Measurements from ENCODE around the gene QPRT.
"Not testable (repeated sequence)": the region's sequence is repeated elsewhere in the genome, so short reads cannot be mapped to it uniquely, and the experiment has no call there.

QPRT gene

GRCh38 chr16:29663016-29663806 lies 15.8 kb upstream of the QPRT start, which contains the start of gene SPN:
SPN (plus strand) TSS chr16:29663247; CDS start chr16:29663729, 482 bp downstream.
- peak; percentile 36 to 75 for DNase-seq

- DNase-seq: no peak
Measured at GRCh38 chr16:29663807-29664090, 15.2 kb upstream of the QPRT start.

GRCh38 chr16:29664091-29664921 lies 14.7 kb upstream of the QPRT start:
- peak; percentile 27 to 65 for DNase-seq

GRCh38 chr16:29665294-29666077 lies 13.5 kb upstream of the QPRT start:
- DNase-seq: peak in 1 of 2 experiments; percentile 22

- DNase-seq: not testable (repeated sequence)
Measured at GRCh38 chr16:29667322-29667610, 11.7 kb upstream of the QPRT start.

- DNase-seq: no peak
Measured at GRCh38 chr16:29667755-29668154, 11.2 kb upstream of the QPRT start.

- DNase-seq: no peak
Measured at GRCh38 chr16:29668267-29668666, 10.7 kb upstream of the QPRT start.

GRCh38 chr16:29673501-29673900 lies 5.5 kb upstream of the QPRT start:
- no peak for DNase-seq

GRCh38 chr16:29674188-29674587 lies 4.8 kb upstream of the QPRT start:
- no peak for DNase-seq

- peak; percentile 28 to 60 for DNase-seq
Measured at GRCh38 chr16:29675811-29676643, 3.0 kb upstream of the QPRT start.

GRCh38 chr16:29676989-29677785 lies 1.8 kb upstream of the QPRT start:
- DNase-seq: no peak

GRCh38 chr16:29680180-29680598 lies 1.2 kb downstream of the QPRT start:
- peak in 1 of 2 experiments; percentile 49 for DNase-seq

GRCh38 chr16:29683543-29684090 lies 4.6 kb downstream of the QPRT start:
- no peak for DNase-seq

- no peak for DNase-seq
Measured at GRCh38 chr16:29684679-29685078, 5.7 kb downstream of the QPRT start.

- no peak for DNase-seq
Measured at GRCh38 chr16:29686740-29687332, 7.9 kb downstream of the QPRT start.

GRCh38 chr16:29687755-29688154 lies 8.8 kb downstream of the QPRT start:
- no peak for DNase-seq

GRCh38 chr16:29688172-29688571 lies 9.2 kb downstream of the QPRT start:
- DNase-seq: no peak

- not testable (repeated sequence) for DNase-seq
Measured at GRCh38 chr16:29689490-29690351, 10.7 kb downstream of the QPRT start.

- DNase-seq: not testable (repeated sequence)
Measured at GRCh38 chr16:29692606-29693005, 13.6 kb downstream of the QPRT start.

Measured in NCI-H526 (cell line).